MCF 10A (cell line): ENCODE results near the gene ING1. TPM values are rescaled to one million over a fixed set of nuclear protein-coding genes. Genes with fewer than 3 reads are reported as not detected.

Experiments used
- BruUV-seq: library from RNA; stranded (reverse); fragments of 400-500 nt; replicated peaks from 2 replicates; lab custom pipeline; 2021; lab: Mats Ljungman, UMichigan
- CTCF ChIA-PET: fragments of 300-600 bp; sonication (Branson Sonifier 250); formaldehyde crosslinking; extraction: SDS; loops from one replicate; lab custom pipeline; 2021; ENCODE audit warnings: antibody characterized with exemption, inconsistent platforms; lab: Yijun Ruan, JAX
- POLR2A ChIA-PET: fragments of 300-600, 350-650 bp; sonication (Branson Sonifier 250); formaldehyde crosslinking; extraction: SDS; loops from one replicate; lab custom pipeline; 2020; ENCODE audit warnings: antibody characterized with exemption, inconsistent platforms; lab: Yijun Ruan, JAX
- DNase-seq: peaks from one replicate; pipeline ENCODE4 v3.0.0-alpha.2; 2018; ENCODE audit not compliant: unreplicated experiment
- H3K27ac Mint-ChIP-seq: one replicate; pipeline ENCODE4 v1.8.0; 2022; ENCODE audit warnings: mild to moderate bottlenecking, low read depth, mixed read lengths; ENCODE audit not compliant: unreplicated experiment
- H3K27me3 Mint-ChIP-seq: one replicate; pipeline ENCODE4 v1.8.0; 2022; ENCODE audit warnings: mixed read lengths; ENCODE audit not compliant: insufficient read depth, unreplicated experiment
- H3K36me3 Mint-ChIP-seq: one replicate; pipeline ENCODE4 v1.8.0; 2022; ENCODE audit warnings: mild to moderate bottlenecking, moderate library complexity, mixed read lengths; ENCODE audit not compliant: insufficient read depth, unreplicated experiment
- H3K4me1 Mint-ChIP-seq: one replicate; pipeline ENCODE4 v1.8.0; 2022; ENCODE audit warnings: mixed read lengths; ENCODE audit not compliant: insufficient read depth, unreplicated experiment
- H3K4me3 Mint-ChIP-seq: one replicate; pipeline ENCODE4 v1.8.0; 2022; ENCODE audit warnings: mild to moderate bottlenecking, moderate library complexity, mixed read lengths; ENCODE audit not compliant: unreplicated experiment
- H3K9me3 Mint-ChIP-seq: one replicate; pipeline ENCODE4 v1.8.0; 2022; ENCODE audit warnings: mixed read lengths; ENCODE audit not compliant: unreplicated experiment
- CTCF ChIP-seq: fragments of 200-600 bp; IDR thresholded peaks from one replicate; pipeline ENCODE4 v1.8.0; 2022; ENCODE audit warnings: antibody characterized with exemption, mild to moderate bottlenecking; ENCODE audit not compliant: unreplicated experiment
- intact Hi-C: fragments of 100-400 bp; cut with micrococcal nuclease; formaldehyde crosslinking; loops from 2 replicates; pipeline ENCODE4 v1.14.1; 2022
- total RNA-seq: library from RNA; stranded (reverse); gene quantifications from 2 replicates; pipeline ENCODE4 v1.2.3, GENCODE V29; 2022

ING1 gene
- total RNA-seq, 1 experiment from 2014 or later: 10.0 TPM

- H3K4me3 Mint-ChIP-seq: no peak overlapping the region
Observed at GRCh38 chr13:110702089-110702488, 11.4 kb upstream of the ING1 start.

GRCh38 chr13:110702591-110703526, 10.6 kb upstream of the ING1 start:
- intact Hi-C loops: no loop called here
- H3K27me3 Mint-ChIP-seq: no peaks in the 10 kb centered on the region
- POLR2A ChIA-PET: interaction anchor here (1.2 to 8.1 kb wide), 5 partner anchors 9 to 213 kb away, joined by 3 to 125 read pairs (median 4); partner anchors contain the start of gene ING1
- CTCF ChIA-PET: interaction anchor here (0.5 to 2.4 kb wide), 3 partner anchors 8 to 113 kb away, joined by 3 to 13 read pairs (median 5); no protein-coding TSS in a partner anchor
- peak overlapping the region; percentile 75 for H3K27ac Mint-ChIP-seq
- BruUV-seq: no TSS peak
- H3K9me3 Mint-ChIP-seq: no peaks in the 10 kb centered on the region
- DNase-seq: no peak
- H3K36me3 Mint-ChIP-seq: peaks cover 60% of the 10 kb centered on the region
- TF ChIP-seq CTCF: no peak
- peaks cover 26% of the 10 kb centered on the region for H3K4me1 Mint-ChIP-seq
- H3K4me3 Mint-ChIP-seq: no peak overlapping the region

More at GRCh38 chr13:110702089-110702488, 11.4 kb upstream of the ING1 start:
- H3K9me3 Mint-ChIP-seq: no peaks in the 10 kb centered on the region
- BruUV-seq: no TSS peak
- no peak for DNase-seq
- ChIA-PET POLR2A (interaction anchor here (0.6 to 8.1 kb wide), 3 partner anchors 10 to 453 kb away, joined by 4 to 125 read pairs (median 5); partner anchors contain the start of gene ING1), CTCF (interaction anchor here (0.5 to 2.4 kb wide), 3 partner anchors 8 to 32 kb away, joined by 3 to 13 read pairs (median 3); no protein-coding TSS in a partner anchor)
- H3K27me3 Mint-ChIP-seq: no peaks in the 10 kb centered on the region
- TF ChIP-seq CTCF: no peak
- H3K36me3 Mint-ChIP-seq: peaks cover 67% of the 10 kb centered on the region
- H3K27ac Mint-ChIP-seq: peak overlapping the region; percentile 75
- intact Hi-C loops: no loop called here
- peaks cover 24% of the 10 kb centered on the region for H3K4me1 Mint-ChIP-seq

GRCh38 chr13:110705356-110705825, 8.1 kb upstream of the ING1 start:
- Mint-ChIP-seq H3K4me3 (peak overlapping the region; percentile 82), H3K36me3 (peaks cover 34% of the 10 kb centered on the region), H3K9me3 (no peaks in the 10 kb centered on the region), H3K27me3 (no peaks in the 10 kb centered on the region), H3K4me1 (peaks cover 21% of the 10 kb centered on the region), H3K27ac (peak overlapping the region; percentile 70)
- DNase-seq: peak; percentile 16
- BruUV-seq: TSS peak; percentile 59
- POLR2A ChIA-PET: interaction anchor here (0.6 to 8.1 kb wide), 13 partner anchors 11 to 448 kb away, joined by 3 to 125 read pairs (median 3); partner anchors contain the start of genes ANKRD10 and ING1
- intact Hi-C loops: no loop called here
- CTCF ChIA-PET: interaction anchor here (0.6 to 0.9 kb wide), 5 partner anchors 8 to 208 kb away, joined by 3 to 4 read pairs (median 3); partner anchors contain the start of gene ING1
- TF ChIP-seq CTCF: no peak
